ENCODE measurements around the gene PIGA.

PIGA gene

DNA sequence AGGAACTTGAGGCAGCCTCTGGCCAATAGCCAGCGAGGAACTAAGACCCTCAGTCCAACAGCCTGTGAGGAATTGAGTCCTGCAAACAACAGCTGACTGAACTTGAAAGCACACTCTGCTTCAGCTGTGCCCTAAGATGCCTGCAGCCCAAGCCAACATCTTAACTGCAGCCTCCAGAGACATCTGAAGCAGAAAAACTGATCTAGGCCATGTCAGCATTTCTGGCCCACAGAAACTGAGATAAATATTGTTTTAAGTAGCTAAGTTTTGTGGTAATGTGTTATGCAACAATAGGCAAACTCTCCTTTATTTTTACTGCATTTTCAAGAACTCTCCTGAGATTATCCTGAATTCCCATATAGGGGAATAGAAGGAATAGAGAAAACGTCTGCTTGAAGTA is 24.4 kb upstream of the PIGA start:
- TF ChIP-seq, protein P1, sequence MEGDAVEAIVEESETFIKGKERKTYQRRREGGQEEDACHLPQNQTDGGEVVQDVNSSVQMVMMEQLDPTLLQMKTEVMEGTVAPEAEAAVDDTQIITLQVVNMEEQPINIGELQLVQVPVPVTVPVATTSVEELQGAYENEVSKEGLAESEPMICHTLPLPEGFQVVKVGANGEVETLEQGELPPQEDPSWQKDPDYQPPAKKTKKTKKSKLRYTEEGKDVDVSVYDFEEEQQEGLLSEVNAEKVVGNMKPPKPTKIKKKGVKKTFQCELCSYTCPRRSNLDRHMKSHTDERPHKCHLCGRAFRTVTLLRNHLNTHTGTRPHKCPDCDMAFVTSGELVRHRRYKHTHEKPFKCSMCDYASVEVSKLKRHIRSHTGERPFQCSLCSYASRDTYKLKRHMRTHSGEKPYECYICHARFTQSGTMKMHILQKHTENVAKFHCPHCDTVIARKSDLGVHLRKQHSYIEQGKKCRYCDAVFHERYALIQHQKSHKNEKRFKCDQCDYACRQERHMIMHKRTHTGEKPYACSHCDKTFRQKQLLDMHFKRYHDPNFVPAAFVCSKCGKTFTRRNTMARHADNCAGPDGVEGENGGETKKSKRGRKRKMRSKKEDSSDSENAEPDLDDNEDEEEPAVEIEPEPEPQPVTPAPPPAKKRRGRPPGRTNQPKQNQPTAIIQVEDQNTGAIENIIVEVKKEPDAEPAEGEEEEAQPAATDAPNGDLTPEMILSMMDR (conservative IDR thresholded peaks at IDR 0.05; ENCODE audit: low read length), result no peak
- TF ChIP-seq EZH2phosphoT487 (IDR thresholded peaks at IDR 0.05; ENCODE audit: borderline replicate concordance), result no peak
- Histone ChIP-seq H3K36me3 (ENCODE audit: insufficient read depth, low read length) (no peaks in the 10 kb centered on the region), H2AFZ (ENCODE audit: low read length) (no peak overlapping the region), H3K79me2 (ENCODE audit: insufficient read depth, low read length) (no peaks in the 10 kb centered on the region), H3K9me2 (replicated peaks; ENCODE audit: low read depth, low read length) (no peaks in the 10 kb centered on the region), H3K4me1 (ENCODE audit: insufficient read depth, low read length, poor library complexity, severe bottlenecking) (no peaks in the 10 kb centered on the region), H3K4me2 (ENCODE audit: low read depth, low read length, poor library complexity, severe bottlenecking) (no peak overlapping the region), H3K9ac (ENCODE audit: low read depth, low read length, poor library complexity, severe bottlenecking) (no peak overlapping the region), H4K20me1 (ENCODE audit: insufficient read depth, low read length, poor library complexity, severe bottlenecking) (no peaks in the 10 kb centered on the region), H3K9me3 (ENCODE audit: insufficient read depth, low read depth, low read length) (no peaks in the 10 kb centered on the region), H3K4me3 (ENCODE audit: low read length, poor library complexity, severe bottlenecking) (no peak overlapping the region), H3K27me3 (ENCODE audit: insufficient read depth, low read length, poor library complexity, severe bottlenecking) (no peaks in the 10 kb centered on the region), H3F3A (ENCODE audit: low read depth) (no peaks in the 10 kb centered on the region)

DNA sequence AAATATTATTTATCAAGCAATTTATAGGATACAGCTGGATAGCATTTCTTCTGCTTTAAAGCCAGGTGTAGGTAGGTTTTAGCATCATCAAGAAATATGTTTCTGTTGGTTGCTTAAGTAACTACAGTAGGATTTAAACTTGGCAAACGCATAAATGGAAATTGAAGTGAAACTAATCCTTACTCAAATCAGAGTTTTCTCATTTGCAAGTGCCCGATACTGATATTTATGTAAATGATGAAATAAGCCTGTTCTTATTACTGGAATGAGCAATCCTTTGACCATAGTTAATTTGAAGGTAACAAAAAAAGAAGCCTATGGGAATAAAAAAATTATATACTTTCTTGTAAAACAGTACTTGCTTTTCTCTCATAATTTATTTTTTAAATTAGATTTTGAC is 23.2 kb upstream of the PIGA start:
- no peak overlapping the region for H2AFZ ChIP-seq (ENCODE audit: low read length)
- TF ChIP-seq EZH2phosphoT487 (IDR thresholded peaks at IDR 0.05; ENCODE audit: borderline replicate concordance), result no peak
- TF ChIP-seq, protein P1 (conservative IDR thresholded peaks at IDR 0.05; ENCODE audit: low read length), result no peak
- no peaks in the 10 kb centered on the region for H3K9me3 ChIP-seq (ENCODE audit: insufficient read depth, low read depth, low read length)
- H3F3A ChIP-seq (ENCODE audit: low read depth), result no peaks in the 10 kb centered on the region
- no peaks in the 10 kb centered on the region for H3K9me2 ChIP-seq (replicated peaks; ENCODE audit: low read depth, low read length)
- no peak overlapping the region for H3K4me3 ChIP-seq (ENCODE audit: low read length, poor library complexity, severe bottlenecking)
- H3K36me3 ChIP-seq (ENCODE audit: insufficient read depth, low read length), result no peaks in the 10 kb centered on the region
- no peaks in the 10 kb centered on the region for H3K27me3 ChIP-seq (ENCODE audit: insufficient read depth, low read length, poor library complexity, severe bottlenecking)
- H3K9ac ChIP-seq (ENCODE audit: low read depth, low read length, poor library complexity, severe bottlenecking), result no peak overlapping the region
- no peaks in the 10 kb centered on the region for H3K79me2 ChIP-seq (ENCODE audit: insufficient read depth, low read length)
- H3K4me2 ChIP-seq (ENCODE audit: low read depth, low read length, poor library complexity, severe bottlenecking), result no peak overlapping the region
- H3K4me1 ChIP-seq (ENCODE audit: insufficient read depth, low read length, poor library complexity, severe bottlenecking), result no peaks in the 10 kb centered on the region
- H4K20me1 ChIP-seq (ENCODE audit: insufficient read depth, low read length, poor library complexity, severe bottlenecking), result no peaks in the 10 kb centered on the region

DNA sequence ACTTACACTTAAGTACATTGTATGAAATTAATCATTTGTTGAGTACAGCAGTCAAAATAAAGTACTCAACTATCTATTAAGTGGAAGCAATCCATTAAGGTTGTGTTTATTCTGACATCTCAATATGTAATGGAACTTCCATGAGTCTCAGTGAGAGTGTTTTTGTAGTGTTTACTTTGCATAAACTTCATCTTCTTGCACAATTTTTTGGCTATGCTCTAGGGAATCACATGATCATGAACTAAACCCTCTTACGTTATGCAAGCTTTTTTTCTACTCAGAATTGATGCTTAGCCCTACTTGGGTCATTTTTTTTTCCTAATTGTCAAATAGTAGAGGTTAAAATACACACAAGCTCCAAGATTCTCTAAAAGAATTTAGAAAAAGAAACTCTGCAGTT is 21.1 kb upstream of the PIGA start:
- Histone ChIP-seq H3K4me2 (ENCODE audit: low read depth, low read length, poor library complexity, severe bottlenecking) (no peak overlapping the region), H3K36me3 (ENCODE audit: insufficient read depth, low read length) (no peaks in the 10 kb centered on the region), H3K9me2 (replicated peaks; ENCODE audit: low read depth, low read length) (no peaks in the 10 kb centered on the region), H3K4me1 (ENCODE audit: insufficient read depth, low read length, poor library complexity, severe bottlenecking) (no peaks in the 10 kb centered on the region), H2AFZ (ENCODE audit: low read length) (no peak overlapping the region), H3K79me2 (ENCODE audit: insufficient read depth, low read length) (no peaks in the 10 kb centered on the region), H3K9me3 (ENCODE audit: insufficient read depth, low read depth, low read length) (no peaks in the 10 kb centered on the region), H3F3A (ENCODE audit: low read depth) (no peaks in the 10 kb centered on the region), H3K9ac (ENCODE audit: low read depth, low read length, poor library complexity, severe bottlenecking) (no peak overlapping the region), H3K4me3 (ENCODE audit: low read length, poor library complexity, severe bottlenecking) (no peak overlapping the region), H4K20me1 (ENCODE audit: insufficient read depth, low read length, poor library complexity, severe bottlenecking) (no peaks in the 10 kb centered on the region), H3K27me3 (ENCODE audit: insufficient read depth, low read length, poor library complexity, severe bottlenecking) (no peaks in the 10 kb centered on the region)
- TF ChIP-seq EZH2phosphoT487 (IDR thresholded peaks at IDR 0.05; ENCODE audit: borderline replicate concordance), result no peak
- TF ChIP-seq, protein P1 (conservative IDR thresholded peaks at IDR 0.05; ENCODE audit: low read length), result no peak

All from Loucy (cell line).